ENCODE results near the gene TM4SF5.

The TM4SF5 gene

DNA sequence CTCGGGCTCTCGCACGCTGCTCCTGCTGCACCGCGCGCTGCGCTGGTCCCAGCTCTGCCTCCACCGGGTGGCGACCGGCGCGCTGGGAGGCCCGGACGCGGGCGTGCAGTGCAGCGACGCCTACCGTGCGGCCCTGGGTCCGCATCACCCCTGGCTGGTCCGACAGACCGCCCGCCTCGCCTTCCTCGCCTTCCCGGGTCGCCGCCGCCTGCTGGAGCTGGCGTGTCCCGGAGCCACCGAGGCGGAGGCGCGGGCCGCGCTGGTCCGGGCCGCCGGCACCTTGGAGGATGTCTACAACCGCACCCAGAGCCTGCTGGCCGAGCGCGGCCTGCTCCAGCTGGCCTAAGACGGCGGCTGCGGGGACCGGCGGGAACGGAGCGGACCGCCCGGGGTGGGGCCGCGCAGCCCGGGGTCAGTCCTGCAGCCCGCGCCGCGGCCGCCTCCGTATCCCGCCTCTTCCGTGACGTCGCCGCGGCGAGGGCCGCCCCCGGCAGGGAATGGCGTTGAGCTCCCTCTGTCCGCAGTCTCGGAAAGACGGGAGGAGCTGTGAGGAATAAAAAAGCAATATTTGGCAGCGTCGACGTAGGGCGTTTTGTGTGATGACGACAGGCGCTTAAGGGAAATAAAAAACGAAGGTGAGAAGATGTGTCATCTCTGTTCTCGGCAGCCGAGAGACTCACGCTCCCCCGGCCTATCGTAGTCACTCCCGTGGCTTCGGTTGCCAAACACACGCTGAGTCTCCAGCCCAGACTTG lies 18.4 kb downstream of the TM4SF5 start:
- TF ChIP-seq, protein P1, sequence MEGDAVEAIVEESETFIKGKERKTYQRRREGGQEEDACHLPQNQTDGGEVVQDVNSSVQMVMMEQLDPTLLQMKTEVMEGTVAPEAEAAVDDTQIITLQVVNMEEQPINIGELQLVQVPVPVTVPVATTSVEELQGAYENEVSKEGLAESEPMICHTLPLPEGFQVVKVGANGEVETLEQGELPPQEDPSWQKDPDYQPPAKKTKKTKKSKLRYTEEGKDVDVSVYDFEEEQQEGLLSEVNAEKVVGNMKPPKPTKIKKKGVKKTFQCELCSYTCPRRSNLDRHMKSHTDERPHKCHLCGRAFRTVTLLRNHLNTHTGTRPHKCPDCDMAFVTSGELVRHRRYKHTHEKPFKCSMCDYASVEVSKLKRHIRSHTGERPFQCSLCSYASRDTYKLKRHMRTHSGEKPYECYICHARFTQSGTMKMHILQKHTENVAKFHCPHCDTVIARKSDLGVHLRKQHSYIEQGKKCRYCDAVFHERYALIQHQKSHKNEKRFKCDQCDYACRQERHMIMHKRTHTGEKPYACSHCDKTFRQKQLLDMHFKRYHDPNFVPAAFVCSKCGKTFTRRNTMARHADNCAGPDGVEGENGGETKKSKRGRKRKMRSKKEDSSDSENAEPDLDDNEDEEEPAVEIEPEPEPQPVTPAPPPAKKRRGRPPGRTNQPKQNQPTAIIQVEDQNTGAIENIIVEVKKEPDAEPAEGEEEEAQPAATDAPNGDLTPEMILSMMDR (IDR thresholded peaks at IDR 0.05; ENCODE audit: low read depth, low read length): peak; percentile 65
- DNase-seq (ENCODE audit: extremely low read depth, low read depth): peak; percentile 64

DNA sequence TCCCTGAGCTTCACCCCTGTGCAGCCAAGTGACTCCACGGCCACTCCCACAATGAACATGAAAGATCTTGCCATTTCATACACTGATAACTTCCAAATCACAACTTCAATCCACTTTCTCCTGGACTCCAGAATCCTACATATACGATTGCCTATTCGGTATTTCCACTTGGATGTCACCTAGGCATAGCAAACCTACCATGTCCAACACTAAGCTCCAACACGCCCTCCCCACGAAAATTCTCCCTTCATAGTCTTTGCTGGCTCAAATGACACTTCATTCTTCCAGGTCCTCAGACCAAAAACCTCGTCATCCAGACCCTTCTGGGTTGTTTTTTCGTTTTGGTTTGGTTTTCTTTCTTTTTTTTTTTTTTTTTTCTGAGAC lies 19.0 kb downstream of the TM4SF5 start:
- DNase-seq (ENCODE audit: extremely low read depth, low read depth): no peak
- TF ChIP-seq, protein P1 (IDR thresholded peaks at IDR 0.05; ENCODE audit: low read depth, low read length): no peak

DNA sequence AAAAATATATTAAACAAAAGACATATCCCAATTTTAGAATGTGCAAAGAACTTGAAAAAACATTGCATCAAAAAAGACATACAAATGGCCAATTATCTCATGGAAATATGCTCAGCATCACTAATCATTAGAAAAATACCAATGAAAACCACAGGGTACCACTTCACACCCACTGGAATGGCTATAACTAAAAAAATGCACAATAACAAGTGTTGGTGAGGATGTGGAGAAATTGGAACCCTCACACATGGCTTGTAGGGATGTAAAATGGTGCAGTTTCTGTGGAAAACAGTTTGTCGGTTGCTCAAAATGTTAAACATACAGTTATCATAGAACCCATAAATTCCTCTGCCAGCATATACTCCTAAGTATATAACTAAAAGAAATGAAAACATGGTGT lies 23.5 kb downstream of the TM4SF5 start:
- DNase-seq (ENCODE audit: extremely low read depth, low read depth): no peak
- TF ChIP-seq, protein P1 (IDR thresholded peaks at IDR 0.05; ENCODE audit: low read depth, low read length): no peak

DNA sequence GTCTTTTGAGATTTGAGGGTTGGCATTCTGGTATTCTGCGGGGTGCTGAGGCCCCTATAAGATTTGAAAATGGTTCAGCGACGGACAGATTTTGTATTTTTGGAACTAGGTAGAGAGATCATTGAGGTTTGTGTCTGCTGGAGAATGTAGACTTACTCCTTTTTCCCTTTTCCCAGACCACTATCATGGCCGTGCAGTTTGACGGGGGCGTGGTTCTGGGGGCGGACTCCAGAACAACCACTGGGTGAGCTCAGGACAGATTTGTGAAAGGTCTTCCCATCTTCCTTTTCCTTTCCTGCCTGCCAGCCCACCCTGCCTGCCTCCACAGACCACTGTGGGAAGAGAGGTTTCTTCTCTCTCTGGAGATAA lies 24.9 kb downstream of the TM4SF5 start:
- DNase-seq (ENCODE audit: extremely low read depth, low read depth): no peak
- TF ChIP-seq, protein P1 (IDR thresholded peaks at IDR 0.05; ENCODE audit: low read depth, low read length): no peak

DNA sequence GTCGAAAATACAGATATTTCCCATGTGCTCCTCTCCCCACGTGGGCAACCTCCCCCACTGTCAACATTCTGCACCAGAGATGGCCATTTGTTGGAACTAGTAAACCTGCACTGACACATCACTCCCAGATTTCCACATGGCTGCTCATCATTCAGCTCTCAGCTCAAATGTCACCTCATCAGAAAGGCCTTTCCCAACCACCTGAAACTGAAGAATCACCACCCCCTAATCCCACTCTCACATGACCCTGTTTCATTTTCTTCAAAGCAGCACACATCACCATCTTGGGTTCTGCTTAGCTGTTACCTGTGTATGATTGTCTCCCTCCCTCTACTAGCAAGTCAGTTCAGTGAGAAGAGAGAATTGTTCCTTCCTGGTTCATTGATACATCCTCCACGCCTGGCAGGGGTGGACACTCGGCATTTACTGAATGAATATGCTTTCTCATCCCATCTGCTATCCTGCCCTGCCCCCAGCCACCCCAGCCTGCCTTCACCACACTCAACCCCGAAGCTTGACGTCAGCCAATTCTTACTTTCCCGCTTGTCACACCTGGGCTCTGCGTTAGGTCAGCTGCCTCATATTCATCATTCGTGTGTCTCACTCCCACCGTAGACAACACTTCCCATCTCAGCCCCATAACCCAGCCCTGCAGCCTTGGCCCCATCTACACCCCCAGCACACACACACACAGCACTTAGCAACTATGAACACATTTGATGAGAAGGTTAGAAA lies 28.9 kb downstream of the TM4SF5 start:
- TF ChIP-seq, protein P1 (IDR thresholded peaks at IDR 0.05; ENCODE audit: low read depth, low read length): no peak
- DNase-seq (ENCODE audit: extremely low read depth, low read depth): no peak

DNA sequence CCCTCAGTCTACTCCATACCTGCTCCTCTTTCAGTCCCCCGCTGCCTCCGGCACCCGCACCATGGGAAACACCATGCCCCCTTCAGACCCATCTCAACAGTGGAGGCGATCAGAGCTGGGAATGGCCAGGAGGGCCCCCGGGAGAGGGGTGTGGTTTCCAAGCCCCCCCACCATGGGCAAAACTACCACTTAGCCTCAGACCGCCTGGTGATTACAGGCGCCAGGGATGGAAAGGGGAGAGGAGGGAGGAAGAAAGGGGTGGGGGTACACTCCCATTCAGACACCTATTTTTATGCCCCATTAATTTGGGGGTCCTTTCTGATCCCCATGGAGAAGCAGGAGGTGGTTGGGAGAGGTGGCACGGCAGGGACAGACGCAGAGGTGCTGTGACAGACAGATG lies 30.5 kb downstream of the TM4SF5 start, which contains the start of gene C17orf114:
C17orf114 (minus strand) TSS at position 101 of the 400 bp plus-strand sequence.
- TF ChIP-seq, protein P1 (IDR thresholded peaks at IDR 0.05; ENCODE audit: low read depth, low read length): no peak
- DNase-seq (ENCODE audit: extremely low read depth, low read depth): no peak

DNA sequence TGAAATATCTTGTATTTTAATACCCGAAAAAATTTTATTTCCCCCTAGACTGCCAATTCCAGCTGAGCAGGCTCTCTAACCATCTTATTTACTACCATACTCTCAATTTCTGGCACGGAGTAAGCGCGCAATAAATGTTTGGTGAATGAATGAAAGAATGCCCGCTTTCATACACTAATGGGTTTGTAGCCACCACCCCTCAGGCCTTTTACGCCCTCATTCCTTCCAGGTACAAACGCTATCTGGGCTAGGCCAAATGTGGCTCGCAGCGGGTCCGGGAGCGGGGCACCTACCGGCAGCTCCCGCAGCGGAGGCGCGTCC lies 34.7 kb downstream of the TM4SF5 start:
- TF ChIP-seq, protein P1 (IDR thresholded peaks at IDR 0.05; ENCODE audit: low read depth, low read length): no peak
- no peak for DNase-seq (ENCODE audit: extremely low read depth, low read depth)
